HG02642 (cell line): ENCODE measurements around the gene TAGLN3.

Experiments
- ATAC-seq: cut with Tn5 transposase; IDR thresholded peaks from one replicate; pipeline ENCODE4 v1.9.1; 2021; ENCODE audit warnings: mild to moderate bottlenecking; ENCODE audit not compliant: unreplicated experiment, poor library complexity

TAGLN3 gene

DNA sequence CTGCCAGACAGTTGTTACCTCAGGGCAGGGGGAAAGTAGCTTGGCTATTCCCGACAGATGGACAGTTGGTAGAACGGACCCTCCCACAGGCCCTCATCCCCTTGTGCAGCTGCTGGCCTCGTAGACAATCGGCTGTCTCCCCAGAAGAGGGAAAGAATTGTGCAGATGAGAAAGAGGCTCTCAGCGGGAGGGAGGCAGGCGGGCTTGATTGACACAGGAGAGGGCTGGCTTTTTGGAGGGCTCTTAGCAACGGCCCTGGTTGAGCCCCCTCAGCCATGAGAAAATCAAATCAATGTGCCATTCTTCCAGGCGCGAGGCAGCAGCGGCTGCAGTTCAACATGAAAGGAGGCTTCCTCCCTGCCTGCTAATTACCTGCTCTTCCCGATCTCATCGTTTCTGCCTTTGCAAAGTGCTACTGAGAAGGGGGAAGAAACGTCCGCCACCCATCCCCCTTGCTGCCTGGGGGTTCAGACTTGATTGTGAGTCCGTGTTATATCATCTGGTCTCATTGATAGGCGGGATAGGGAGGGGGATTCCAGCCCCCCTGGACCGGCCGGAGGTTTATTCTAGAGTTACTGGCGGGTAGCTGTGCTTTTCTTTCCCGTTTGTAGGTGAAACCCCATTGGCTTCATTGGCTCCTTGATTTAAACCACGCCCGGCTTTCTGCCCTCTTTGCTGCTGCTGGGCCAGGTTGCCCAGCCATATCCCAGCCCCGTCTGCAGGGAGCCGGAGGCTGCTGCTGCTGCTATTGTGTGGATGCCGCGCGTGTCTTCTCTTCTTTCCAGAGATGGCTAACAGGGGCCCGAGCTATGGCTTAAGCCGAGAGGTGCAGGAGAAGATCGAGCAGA, at the start of gene TAGLN3:
TAGLN3 (plus strand) TSS at position 287 of the 848 bp plus-strand sequence; CDS start at position 788, 501 bp downstream.
- ATAC-seq = peak; percentile 57

DNA sequence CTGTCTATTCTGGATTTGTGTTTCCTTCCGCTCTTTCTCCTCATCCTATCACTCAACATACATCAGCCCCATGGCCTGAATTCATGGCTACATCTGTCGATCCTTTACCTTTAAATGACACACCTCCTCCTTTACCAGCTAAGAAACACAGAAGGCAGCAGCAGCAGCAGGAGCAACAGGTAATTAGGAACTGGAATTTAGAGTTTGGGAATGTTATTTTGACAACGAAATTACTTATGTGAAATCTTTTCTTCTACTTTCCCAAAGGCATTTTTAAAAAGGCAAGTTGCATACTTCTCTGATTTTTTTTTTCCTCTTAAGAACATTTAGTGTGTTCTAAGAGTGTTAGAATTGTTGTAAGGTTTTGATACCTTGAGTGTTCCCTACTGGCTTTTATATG, 49.0 kb upstream of the TAGLN3 start:
- no peak for ATAC-seq

DNA sequence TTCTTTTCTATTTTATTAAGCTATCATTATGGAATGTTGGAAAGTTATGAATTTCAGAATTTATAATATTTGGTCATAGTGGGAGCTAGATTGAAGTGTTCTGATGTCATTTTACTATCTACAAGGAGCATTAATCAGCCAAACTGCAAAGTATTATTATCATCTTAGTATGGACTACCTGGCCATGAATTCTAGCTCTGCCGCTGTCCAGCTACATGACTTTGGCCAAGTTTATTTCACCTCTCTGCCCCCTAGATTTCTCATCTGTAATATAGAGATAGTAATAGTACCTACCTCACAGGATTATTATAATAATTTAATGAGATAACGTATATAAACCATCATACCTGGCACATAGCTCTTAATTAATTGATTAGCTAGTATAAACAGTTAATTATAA, 47.7 kb upstream of the TAGLN3 start:
- no peak for ATAC-seq

DNA sequence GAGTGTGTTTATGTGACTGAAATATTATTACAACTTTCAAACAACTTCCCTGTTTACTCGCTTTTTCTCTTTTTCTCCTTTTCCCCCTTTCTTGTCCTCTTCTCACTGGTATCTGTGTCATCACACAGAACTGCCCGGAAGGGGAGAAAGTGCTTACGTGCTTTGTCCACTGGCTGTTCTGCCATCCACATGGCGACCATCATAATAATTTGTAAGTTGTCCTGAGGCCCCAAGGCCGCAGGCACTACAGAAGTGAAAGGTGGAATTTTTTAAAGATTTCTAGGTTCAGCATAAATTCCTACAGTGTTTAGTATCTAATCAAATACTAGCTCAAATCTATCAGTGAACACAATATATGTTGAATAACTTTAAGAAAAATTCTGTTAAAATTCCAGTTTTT, 46.6 kb upstream of the TAGLN3 start:
- ATAC-seq = no peak

DNA sequence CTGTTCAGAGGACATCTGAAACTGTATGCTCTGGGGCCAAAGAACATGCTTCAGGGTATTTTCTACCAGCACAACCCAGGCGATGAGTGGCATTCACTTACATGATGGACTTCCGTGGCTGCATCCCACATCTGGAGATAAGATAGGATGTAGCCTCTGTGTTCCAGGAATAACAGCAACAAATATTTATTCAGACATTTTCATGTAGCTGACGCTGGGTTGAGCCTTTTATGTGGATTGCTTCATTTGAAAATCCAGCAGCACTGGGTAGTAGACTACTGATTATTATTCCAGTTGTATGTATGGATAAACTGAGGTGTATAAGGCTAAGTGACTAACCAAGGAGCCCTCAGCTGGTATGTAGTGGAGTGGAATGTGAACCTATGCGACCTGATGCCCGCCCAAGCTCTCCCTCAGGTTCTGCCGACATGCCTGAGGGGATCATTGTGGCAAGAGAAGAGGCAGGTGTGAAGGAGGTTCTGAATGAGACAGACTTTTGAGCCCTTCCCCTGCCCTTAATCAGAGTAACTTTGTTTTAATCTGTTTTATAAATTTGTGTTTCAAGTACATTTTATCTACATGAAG, 45.8 kb upstream of the TAGLN3 start:
- ATAC-seq = no peak

DNA sequence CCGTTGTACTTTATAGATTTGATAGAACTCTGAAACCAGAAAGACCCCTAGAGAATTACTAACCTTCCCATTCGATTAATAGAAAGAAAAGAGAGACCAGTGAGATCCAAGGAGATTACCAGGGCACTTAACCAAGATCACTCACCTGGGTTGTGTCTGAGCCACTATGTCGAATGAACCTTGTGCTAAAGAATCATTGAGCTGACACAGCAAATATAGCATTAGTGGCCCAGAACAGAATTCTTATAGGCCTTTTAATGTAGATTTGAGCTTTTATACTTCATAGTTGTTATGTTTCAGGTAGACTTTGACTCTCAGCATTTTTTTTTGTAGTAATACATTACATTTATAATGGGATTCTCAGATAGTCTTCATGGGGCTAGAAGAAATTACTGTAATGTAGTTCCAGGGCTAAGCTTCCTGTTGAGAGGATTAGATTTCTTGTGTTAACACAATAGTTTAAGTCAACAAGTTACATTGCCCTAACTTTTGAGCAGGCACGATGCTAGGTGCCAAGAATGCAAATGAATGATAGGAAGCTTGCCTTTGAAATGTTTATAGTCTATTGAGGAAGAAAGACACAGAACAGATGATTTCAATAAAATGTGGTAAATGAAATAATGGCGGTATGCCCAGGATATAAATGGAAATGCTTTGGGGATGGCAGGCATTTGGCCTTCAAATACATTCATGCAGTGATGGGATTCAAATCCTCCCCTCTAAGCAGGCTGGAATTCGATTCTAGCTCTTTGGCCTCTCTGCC, 44.3 kb upstream of the TAGLN3 start:
- no peak for ATAC-seq

DNA sequence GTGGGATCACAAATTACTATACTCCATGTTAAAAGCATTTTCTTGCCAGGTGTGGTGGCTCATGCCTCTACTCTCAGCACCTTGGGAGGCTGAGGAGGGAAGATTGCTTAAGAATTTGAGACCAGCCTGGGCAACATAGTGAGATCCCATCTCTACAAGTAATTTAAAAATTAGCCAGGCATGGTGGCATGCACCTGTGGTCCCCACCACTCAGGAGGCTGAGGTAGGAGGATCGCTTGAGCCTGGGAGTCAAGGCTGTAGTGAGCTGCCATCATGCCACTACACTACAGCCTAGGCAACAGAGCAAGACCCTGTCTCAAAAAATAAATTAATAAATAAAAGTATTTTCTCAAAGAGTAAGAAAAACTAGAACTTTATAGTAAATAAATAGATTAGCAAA, 42.8 kb upstream of the TAGLN3 start:
- no peak for ATAC-seq

DNA sequence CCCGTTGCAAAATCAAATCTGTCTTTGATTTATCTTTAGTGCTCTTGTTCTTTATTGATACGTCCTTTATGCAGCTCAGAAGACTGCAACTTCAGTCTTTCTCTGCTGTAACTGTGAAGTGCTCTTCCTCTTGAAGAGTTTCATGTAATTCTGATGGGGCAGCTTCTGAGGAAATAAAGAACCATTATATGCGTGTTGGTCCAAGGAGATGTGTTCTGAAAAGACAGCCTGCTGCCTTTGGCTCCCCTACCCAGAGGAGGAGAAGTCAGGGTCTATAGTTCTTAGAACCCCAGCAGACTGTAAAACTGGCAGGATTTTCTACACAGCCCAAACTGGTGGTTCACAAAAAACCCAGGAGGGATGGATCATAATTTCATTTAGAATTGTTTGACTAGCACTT, 42.3 kb upstream of the TAGLN3 start:
- ATAC-seq = no peak

DNA sequence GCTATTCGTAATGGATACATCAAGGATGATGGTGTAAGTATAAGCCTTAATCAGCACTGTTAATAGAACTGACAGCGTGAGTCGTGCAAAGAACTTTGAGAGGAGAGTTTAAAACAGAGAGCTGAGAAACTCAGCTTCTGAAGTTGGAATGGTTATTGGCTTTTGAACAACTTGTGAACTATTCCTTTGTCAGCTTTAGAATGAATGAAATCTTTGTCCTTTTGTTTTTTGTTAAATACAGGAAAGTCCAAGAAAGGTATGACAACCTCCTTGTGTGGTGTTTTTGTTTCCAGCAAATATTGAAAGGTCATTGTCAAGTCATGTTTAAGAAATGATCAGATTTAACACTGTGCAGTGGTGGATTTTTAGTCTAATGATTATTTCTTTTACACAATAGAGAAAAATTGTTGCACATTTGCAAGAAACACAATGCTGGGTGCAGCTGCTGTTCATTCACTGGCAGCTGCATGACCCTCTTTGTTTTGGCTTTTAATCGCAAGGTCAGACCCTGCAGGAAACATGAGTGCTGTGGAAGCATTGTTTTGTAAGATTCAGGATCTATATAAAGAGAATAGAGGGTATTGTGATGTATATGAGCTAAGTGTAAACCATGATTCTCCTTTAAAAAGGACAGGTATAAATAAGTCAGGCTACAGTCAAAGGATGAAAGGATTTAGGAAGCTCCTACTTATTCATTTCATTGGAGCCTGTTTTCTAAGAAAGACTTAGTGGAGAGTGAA, 41.6 kb upstream of the TAGLN3 start:
- no peak for ATAC-seq

DNA sequence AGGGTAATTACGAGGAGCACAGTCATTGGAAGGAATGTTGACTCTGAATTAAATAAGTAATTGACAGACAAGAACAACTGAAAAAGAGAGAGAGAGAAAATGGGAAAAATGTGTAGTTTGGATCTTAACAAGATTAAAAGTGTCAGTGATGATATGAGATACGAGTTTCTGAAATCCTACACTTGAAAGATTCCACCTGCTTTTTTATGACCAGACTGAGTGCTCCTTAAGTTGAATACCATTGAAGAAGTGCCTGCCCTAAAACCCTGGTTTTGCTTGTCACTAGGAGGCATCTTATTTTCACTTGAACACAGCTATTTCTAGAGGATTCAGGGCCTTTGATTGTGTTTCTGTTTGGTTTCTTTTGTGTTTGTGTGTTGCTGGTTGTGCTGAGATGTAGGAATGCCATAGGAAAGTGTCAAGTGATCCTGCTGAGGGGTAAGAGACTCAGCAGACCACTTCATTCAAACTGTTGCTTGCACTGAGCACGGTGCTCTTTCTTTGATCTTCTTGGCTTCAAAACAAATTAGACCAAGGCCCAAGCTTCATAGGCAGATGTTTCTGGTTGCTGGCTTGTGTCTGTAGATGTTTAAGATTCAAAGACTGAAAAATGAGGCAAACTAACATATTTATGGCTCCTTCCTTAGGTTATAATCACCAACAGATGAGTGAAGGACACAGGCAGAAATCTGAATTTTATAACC, 37.1 kb upstream of the TAGLN3 start:
- no peak for ATAC-seq

DNA sequence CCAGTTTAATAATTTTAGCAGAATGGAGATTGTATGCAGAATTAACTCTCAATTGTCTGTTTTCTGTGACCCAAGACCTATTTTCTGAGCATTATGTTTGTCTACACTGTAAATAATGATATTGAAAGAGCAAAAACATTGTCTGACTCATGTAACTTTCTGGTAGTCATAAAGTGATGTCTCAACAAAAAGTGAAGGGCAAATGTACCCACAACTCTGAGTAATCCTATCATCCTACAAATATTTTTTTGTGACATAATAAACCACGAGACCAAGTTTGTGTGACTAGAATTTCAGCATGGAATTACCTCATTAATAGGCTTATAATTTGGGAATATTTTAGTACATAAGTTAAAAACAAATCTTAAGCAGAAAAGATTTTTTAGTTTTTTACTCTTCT, 35.3 kb upstream of the TAGLN3 start:
- ATAC-seq = no peak

DNA sequence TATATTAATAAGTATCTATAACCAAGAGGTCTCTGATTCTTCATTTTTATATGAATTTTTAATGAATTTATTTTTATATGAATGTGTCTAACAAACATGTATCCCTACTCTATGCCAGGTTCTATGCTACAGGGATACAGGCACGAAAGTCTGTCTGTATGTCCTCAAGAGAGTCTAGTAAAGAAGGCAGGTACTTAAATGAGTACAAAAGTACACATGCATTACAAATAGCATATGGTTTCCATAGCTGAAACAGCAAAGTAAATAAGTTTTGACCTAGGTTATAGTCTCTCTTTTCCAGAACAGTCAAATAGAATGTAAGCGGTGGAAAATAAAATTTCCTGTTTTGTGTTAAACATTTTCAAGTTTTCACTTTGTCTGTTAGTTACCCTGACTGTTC, 33.2 kb upstream of the TAGLN3 start:
- ATAC-seq = no peak

DNA sequence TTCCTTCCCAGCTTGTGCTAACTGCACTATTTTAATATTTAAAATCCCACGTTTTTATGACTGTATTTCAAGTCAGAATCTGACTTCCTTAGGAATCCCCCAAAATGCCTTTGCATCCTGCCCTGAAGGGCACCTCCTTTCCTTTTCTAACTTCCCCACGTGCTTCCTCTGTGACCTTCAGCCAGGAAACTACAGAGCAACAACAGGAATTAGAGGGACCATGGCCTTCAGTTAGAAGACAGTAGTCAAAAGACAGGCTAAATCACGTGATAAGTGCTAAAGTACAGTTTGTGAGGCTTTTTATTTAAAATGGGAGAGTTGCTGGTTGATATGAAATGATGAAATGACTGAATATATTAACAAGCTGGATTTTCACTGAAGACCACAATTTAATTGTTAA, 31.7 kb upstream of the TAGLN3 start:
- ATAC-seq = no peak

DNA sequence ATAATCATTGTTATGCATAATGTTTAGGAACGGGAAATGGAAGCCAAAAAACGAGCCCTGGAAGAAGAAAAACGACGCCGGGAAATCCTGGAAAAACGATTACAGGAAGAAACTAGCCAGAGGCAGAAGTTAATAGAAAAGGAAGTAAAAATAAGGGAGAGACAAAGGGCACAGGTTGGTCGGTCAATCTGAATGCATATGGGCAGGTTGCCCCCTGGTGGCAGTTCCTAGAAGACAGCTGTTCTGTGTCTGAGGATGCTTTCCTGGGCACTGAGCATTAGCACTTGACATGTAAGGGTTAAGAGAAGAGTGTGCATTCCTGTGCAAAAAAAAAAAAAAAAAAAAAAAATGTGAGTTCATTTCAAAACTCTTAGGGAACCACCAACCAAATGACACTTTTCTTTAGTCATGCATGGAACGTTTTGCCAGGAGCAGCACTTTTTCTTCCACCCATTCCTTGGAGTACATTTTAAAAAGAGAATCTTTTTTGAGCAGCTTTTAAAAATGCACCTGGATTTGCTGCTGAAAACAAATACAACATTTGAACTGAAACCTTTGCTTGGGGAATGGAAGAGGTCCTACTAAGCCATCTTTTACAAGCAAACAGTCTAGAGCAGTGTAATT, 31.0 kb upstream of the TAGLN3 start:
- peak; percentile 94 for ATAC-seq

DNA sequence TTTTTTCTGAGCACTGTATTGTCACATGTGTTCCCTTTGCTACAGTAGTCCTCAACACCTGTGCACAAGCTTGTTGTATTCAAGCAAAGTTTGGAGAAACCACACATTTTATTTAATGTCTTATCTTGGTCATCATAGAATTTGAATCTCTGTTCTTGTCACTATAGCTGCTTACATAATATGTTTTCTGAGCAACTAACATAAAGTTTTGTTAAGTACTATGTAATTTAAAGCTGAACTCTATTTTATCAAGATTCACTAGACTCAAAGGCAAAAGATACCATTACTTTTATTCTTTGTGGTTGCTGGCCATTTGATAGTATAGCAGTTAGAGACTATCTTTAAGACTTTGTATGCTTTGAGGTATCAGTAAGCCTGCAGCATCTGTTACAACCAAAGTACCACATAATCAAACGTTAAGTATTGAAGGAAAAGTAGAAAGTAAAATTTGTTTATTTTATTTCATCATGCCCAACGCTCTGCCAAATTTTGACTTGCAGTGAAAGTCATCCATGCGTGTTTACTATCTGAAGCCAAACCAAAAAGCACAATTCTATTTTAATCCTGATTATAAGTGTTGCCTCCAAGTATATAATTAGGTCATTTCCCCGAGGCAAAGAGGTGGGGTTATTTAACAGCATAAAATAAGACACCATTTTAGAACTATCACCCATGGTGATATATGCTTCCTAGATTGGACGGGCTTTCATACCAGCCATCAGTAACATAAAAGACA, 30.2 kb upstream of the TAGLN3 start:
- ATAC-seq = no peak

DNA sequence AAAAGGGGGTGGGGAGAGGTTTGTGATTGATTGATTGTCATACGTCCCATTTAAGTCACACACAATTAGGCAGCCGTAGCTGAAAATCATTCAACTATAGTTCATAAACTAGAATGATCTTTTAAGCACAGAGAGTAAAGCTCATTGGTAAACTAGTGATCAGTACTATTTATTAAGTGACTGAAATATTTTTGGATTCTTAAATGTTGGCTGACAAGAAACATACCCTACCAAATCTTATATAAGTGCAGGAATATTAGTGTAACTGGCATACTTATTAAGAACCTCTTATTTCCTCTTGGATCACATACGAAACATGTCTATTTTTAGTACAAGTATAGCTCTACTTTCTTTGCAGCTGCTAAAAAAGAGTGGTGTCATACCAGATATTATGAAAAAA, 28.3 kb upstream of the TAGLN3 start:
- no peak for ATAC-seq

DNA sequence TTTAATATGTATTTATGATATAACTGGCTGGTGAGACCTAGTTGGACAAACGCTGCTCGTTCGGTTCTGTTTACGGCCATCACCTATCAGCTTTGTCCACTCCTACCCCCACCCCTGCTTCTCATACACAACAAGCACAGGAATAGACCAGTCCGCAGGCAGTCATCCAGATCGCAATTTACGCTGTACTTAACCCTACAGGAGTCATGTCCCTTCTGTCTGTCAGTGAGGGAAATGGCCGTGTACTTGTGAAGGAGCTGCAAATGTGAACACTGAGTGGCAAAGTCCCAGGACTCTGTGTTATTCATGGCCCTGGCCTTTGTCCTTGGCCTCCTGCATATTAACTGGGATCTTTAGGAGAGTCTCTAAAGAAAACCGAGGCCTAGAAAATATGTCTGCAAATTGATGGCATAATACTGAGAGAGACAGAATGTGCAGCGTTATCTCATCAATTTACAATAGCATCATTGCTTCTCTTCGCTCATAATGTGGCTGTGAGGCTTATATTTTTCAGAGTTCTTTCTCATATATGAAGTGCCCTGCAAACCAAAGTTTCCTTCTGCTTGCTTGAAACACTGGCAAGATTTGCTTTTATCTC, 27.1 kb upstream of the TAGLN3 start:
- ATAC-seq = no peak

DNA sequence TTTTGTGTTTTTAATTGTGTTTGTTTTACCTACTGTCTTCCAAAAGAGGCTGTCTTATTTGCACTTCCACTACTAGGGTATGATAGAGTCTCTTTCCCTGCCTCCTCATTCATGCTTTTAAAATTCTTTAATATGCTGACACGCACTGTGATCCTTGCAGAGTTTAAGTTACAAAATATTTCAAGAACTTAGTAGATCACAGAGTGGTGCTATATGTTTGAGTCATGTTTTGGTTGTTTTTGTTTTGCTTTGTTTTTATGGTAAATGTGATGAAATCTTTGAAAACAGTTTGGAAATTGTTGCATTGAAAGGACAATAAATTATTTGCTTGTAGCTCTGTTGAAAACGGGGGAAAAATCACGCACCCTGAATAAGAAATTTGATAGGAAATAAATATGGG, 25.8 kb upstream of the TAGLN3 start:
- ATAC-seq = no peak

DNA sequence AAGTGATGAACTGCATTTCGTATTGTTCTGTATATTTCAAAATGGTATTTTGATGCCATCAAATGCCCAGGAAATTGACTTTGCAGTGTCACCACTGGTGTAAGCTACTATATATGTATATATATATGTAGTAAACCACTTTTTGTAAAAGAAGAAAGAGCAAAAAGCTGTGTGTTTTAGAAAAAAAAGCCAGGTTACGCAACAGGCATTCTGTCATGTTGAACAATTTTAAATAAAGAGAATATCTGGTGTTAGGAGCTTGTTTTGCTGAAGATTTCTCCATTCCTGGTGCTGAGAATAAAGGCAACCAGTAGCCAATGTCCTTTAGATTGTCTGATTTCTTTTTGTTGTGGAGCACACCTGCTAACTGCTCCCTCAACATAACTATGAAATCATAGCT, 23.6 kb upstream of the TAGLN3 start:
- ATAC-seq = no peak
